Motor neuron (in vitro differentiated cells): ENCODE results near the gene HCAR2. TPM values are rescaled to one million over a fixed set of nuclear protein-coding genes. Genes with fewer than 3 reads are reported as not detected.
"Not testable (repeated sequence)": the region's sequence is repeated elsewhere in the genome, so short reads cannot be mapped to it uniquely, and the experiment has no call there.

Experiments
- ATAC-seq, 8 experiments: fragments of 200-7000 bp; cut with Tn5 transposase; replicated peaks in 6 of 8; 2 replicates each; pipeline ENCODE4 v1.8.0; 2021; ENCODE audit warnings: mild to moderate bottlenecking in 8 of 8, moderate library complexity in 8 of 8
- H3K27ac ChIP-seq, 2 donors: fragments of 250-450 bp; sonication (Bioruptor Pico); 2 replicates each; pipeline ENCODE4 v1.9.0; 2021; ENCODE audit warnings: antibody characterized with exemption in 2 of 2, mild to moderate bottlenecking in 2 of 2, moderate library complexity in 1 of 2
- H3K4me1 ChIP-seq, 2 donors: fragments of 250-450 bp; sonication (Bioruptor Pico); replicated peaks in 1 of 2; 2 replicates each; pipeline ENCODE4 v1.6.1; 2021; ENCODE audit warnings: antibody characterized with exemption in 2 of 2, mild to moderate bottlenecking in 2 of 2, moderate library complexity in 1 of 2
- H3K4me3 ChIP-seq, 5 donors: fragments of 250-450 bp; sonication (Bioruptor Pico); 2 replicates each; pipeline ENCODE4 v1.9.0; 2021; ENCODE audit warnings: antibody characterized with exemption in 5 of 5, mild to moderate bottlenecking in 5 of 5, moderate library complexity in 4 of 5
- WGBS, 10 experiments: fragments of 450-650 bp; shearing (Covaris generic); methylation state at CpG; one replicate each; pipeline ENCODE4 v1.0.0; 2022; 5-methylcytosine and 5-hydroxymethylcytosine counted together
- in situ Hi-C, 9 experiments: fragments of 400-800 bp; cut with MboI; loops; one replicate each; pipeline ENCODE4 v1.15.0; 2021; ENCODE audit warnings: low sequenced_read_pairs in 9 of 9, low pct_unique_long_range_greater_than_20kb in 2 of 9; ENCODE audit not compliant: unreplicated experiment in 9 of 9
- total RNA-seq, 8 experiments: library from RNA; unstranded; fragments of 300-600 nt; gene quantifications; 2 replicates each; pipeline versions ENCODE4 v1.2.3 to v1.2.4, GENCODE V29; 2022

Gene HCAR2
- total RNA-seq, 8 experiments from 2014 or later: 0.23 to 0.42 (median 0.32) TPM; not detected in 4

- Histone ChIP-seq H3K4me1 (no peaks in the 10 kb centered on the region), H3K27ac (no peak within 1 kb of the TSS), H3K4me3 (no peak within 1 kb of the TSS)
- in situ Hi-C loops: loop anchor here in 1 of 9 experiments (25.0 kb wide), 1 partner anchor 93 kb away; no protein-coding TSS in a partner anchor
- no peak for ATAC-seq
- WGBS, 10 experiments: 25 to 100% (median 75%) methylated on average over 1 to 16 of the region's 32 CpGs; no CpG with 5 or more reads in 3 of the 10 experiments
Measured at GRCh38 chr12:122730215-122731014, 27.3 kb upstream of the HCAR2 start, which contains the start of gene HCAR1. Gene HCAR1, minus strand, starts transcription at chr12:122730844. Its CDS starts 505 bp downstream, at chr12:122730339.

GRCh38 chr12:122729583-122730214, 26.5 kb upstream of the HCAR2 start:
- in situ Hi-C loops: loop anchor here in 1 of 9 experiments (25.0 kb wide), 1 partner anchor 92 kb away; no protein-coding TSS in a partner anchor
- no peak overlapping the region for H3K4me3 ChIP-seq
- WGBS, 10 experiments: 60 to 100% (median 88%) methylated on average over 1 to 17 of the region's 27 CpGs; no CpG with 5 or more reads in 3 of the 10 experiments
- no peak for ATAC-seq
- H3K27ac ChIP-seq: no peak overlapping the region
- no peaks in the 10 kb centered on the region for H3K4me1 ChIP-seq

GRCh38 chr12:122726080-122726558, 23.0 kb upstream of the HCAR2 start:
- ATAC-seq: no peak

GRCh38 chr12:122725452-122726079, 22.4 kb upstream of the HCAR2 start:
- H3K4me1 ChIP-seq: no peaks in the 10 kb centered on the region
- no peak for ATAC-seq
- WGBS, 10 experiments: 60 to 95% (median 76%) methylated on average over 1 to 6 of the region's 6 CpGs; no CpG with 5 or more reads in 1 of the 10 experiments
- H3K4me3 ChIP-seq: no peak overlapping the region
- no peak overlapping the region for H3K27ac ChIP-seq
- in situ Hi-C loops: loop anchor here in 1 of 9 experiments (25.0 kb wide), 1 partner anchor 88 kb away; no protein-coding TSS in a partner anchor

More at GRCh38 chr12:122726080-122726558, 23.0 kb upstream of the HCAR2 start:
- WGBS, 10 experiments: 55 to 100% (median 67%) methylated on average over 1 to 5 of the region's 5 CpGs
- Histone ChIP-seq H3K4me1 (no peaks in the 10 kb centered on the region), H3K27ac (no peak overlapping the region), H3K4me3 (no peak overlapping the region)
- in situ Hi-C loops: loop anchor here in 1 of 9 experiments (25.0 kb wide), 1 partner anchor 89 kb away; no protein-coding TSS in a partner anchor

- no peak for ATAC-seq
- H3K27ac ChIP-seq: no peak overlapping the region
- in situ Hi-C loops: loop anchor here in 1 of 9 experiments (25.0 kb wide), 1 partner anchor 87 kb away; no protein-coding TSS in a partner anchor
- WGBS, 10 experiments: 60 to 100% (median 88%) methylated on average over 1 to 10 of the region's 12 CpGs; no CpG with 5 or more reads in 1 of the 10 experiments
- no peak overlapping the region for H3K4me3 ChIP-seq
- no peaks in the 10 kb centered on the region for H3K4me1 ChIP-seq
Measured at GRCh38 chr12:122724641-122725243, 21.6 kb upstream of the HCAR2 start.

GRCh38 chr12:122722387-122722786, 19.2 kb upstream of the HCAR2 start:
- in situ Hi-C loops: no loop called here
- no peak overlapping the region for H3K27ac ChIP-seq
- WGBS, 10 experiments: 67 to 100% (median 80%) methylated on average over 1 of the region's 1 CpG; no CpG with 5 or more reads in 5 of the 10 experiments
- ATAC-seq: no peak
- no peak overlapping the region for H3K4me3 ChIP-seq
- no peaks in the 10 kb centered on the region for H3K4me1 ChIP-seq

GRCh38 chr12:122721057-122721545, 17.9 kb upstream of the HCAR2 start:
- 55 to 100% (median 91%) methylated on average over 1 to 11 of the region's 11 CpGs; no CpG with 5 or more reads in 1 of the 10 experiments for WGBS, 10 experiments
- H3K27ac ChIP-seq: no peak overlapping the region
- no peaks in the 10 kb centered on the region for H3K4me1 ChIP-seq
- in situ Hi-C loops: no loop called here
- H3K4me3 ChIP-seq: no peak overlapping the region
- ATAC-seq: no peak

GRCh38 chr12:122716658-122717057, 13.5 kb upstream of the HCAR2 start, which contains the start of gene HCAR3:
Gene HCAR3, minus strand, starts transcription at chr12:122716811. Its CDS starts 74 bp downstream, at chr12:122716737.
- H3K27ac ChIP-seq, H3K4me1 ChIP-seq, ATAC-seq, H3K4me3 ChIP-seq, in situ Hi-C loops: not testable (repeated sequence)
- 70 to 100% (median 90%) methylated on average over 2 to 6 of the region's 10 CpGs; no CpG with 5 or more reads in 5 of the 10 experiments for WGBS, 10 experiments

- in situ Hi-C loops, H3K4me3 ChIP-seq, ATAC-seq, H3K4me1 ChIP-seq, H3K27ac ChIP-seq: not testable (repeated sequence)
- WGBS, 10 experiments: 60% methylated on average over 1 of the region's 6 CpGs; no CpG with 5 or more reads in 9 of the 10 experiments
Measured at GRCh38 chr12:122715211-122715610, 12.1 kb upstream of the HCAR2 start.

- WGBS, 10 experiments: no CpG with 5 or more reads among the region's 10 CpGs
- H3K4me3 ChIP-seq, H3K27ac ChIP-seq, ATAC-seq, H3K4me1 ChIP-seq, in situ Hi-C loops: not testable (repeated sequence)
Measured at GRCh38 chr12:122713491-122714188, 10.5 kb upstream of the HCAR2 start.

- H3K4me3 ChIP-seq, H3K27ac ChIP-seq, ATAC-seq, in situ Hi-C loops, H3K4me1 ChIP-seq: not testable (repeated sequence)
- WGBS, 10 experiments: 6 to 100% (median 67%) methylated on average over 1 of the region's 1 CpG; no CpG with 5 or more reads in 1 of the 10 experiments
Measured at GRCh38 chr12:122711266-122711665, 8.1 kb upstream of the HCAR2 start.
